Spleen (tissue), 11 donors: ENCODE measurements around the gene ANKS1B. TPM values are rescaled to one million over a fixed set of nuclear protein-coding genes. Genes with fewer than 3 reads are reported as not detected.

Experiments used
- DNase-seq: peaks from one replicate; pipeline ENCODE4 v3.0.0-alpha.2; 2020
- H3K27ac ChIP-seq, 8 donors: fragments of 200-600 bp; sonication (generic) in 7 of 8; 1 replicate in 4 of 8; 2 replicates in 4 of 8; pipeline versions ENCODE4 v1.5.0 to v1.8.0; 2016 to 2021; ENCODE audit warnings: inconsistent platforms in 4 of 8, mild to moderate bottlenecking in 4 of 8, moderate library complexity in 1 of 8
- H3K27me3 ChIP-seq, 7 donors: fragments of 200-600 bp; sonication (generic) in 6 of 7; replicated peaks in 1 of 7; 1 replicate in 4 of 7; 2 replicates in 3 of 7; pipeline versions ENCODE4 v1.5.0 to v1.8.0; 2016 to 2021; ENCODE audit warnings: inconsistent platforms in 3 of 7, mild to moderate bottlenecking in 1 of 7
- H3K36me3 ChIP-seq, 6 donors: fragments of 200-600 bp; sonication (generic) in 5 of 6; 1 replicate in 4 of 6; 2 replicates in 2 of 6; pipeline versions ENCODE4 v1.5.0 to v1.8.0; 2016 to 2021; ENCODE audit warnings: inconsistent platforms in 2 of 6
- H3K4me1 ChIP-seq, 6 donors: fragments of 200-600 bp; sonication (generic) in 5 of 6; 1 replicate in 3 of 6; 2 replicates in 3 of 6; pipeline versions ENCODE4 v1.5.0 to v1.8.0; 2016 to 2021; ENCODE audit warnings: inconsistent platforms in 3 of 6
- H3K4me3 ChIP-seq, 8 donors: fragments of 200-600 bp; sonication (generic) in 7 of 8; 1 replicate in 4 of 8; 2 replicates in 4 of 8; pipeline versions ENCODE4 v1.5.0 to v1.8.0; 2016 to 2021; ENCODE audit warnings: inconsistent platforms in 4 of 8, mild to moderate bottlenecking in 4 of 8, moderate library complexity in 2 of 8
- H3K9me3 ChIP-seq, 8 donors: fragments of 200-600 bp; sonication (generic) in 7 of 8; 1 replicate in 4 of 8; 2 replicates in 4 of 8; pipeline versions ENCODE4 v1.5.0 to v1.8.0; 2016 to 2021; ENCODE audit warnings: inconsistent platforms in 4 of 8
- POLR2A ChIP-seq, 3 donors: fragments of 450-650 bp; IDR thresholded peaks; one replicate each; pipeline ENCODE4 v1.5.1; 2017; ENCODE audit warnings: antibody characterized with exemption in 3 of 3, mild to moderate bottlenecking in 1 of 3
- POLR2AphosphoS5 ChIP-seq, 3 donors: sonication (generic); formaldehyde crosslinking; IDR thresholded peaks; one replicate each; pipeline ENCODE4 v1.5.1; 2017; ENCODE audit warnings: antibody characterized with exemption in 3 of 3
- WGBS, 5 donors: extraction: QIAGEN DNeasy Blood & Tissue Kit in 3 of 5; methylation state at CpG; one replicate each; pipeline versions ENCODE4 v1.1.5 to v1.1.7; 2013 to 2018; 5-methylcytosine and 5-hydroxymethylcytosine counted together
- intact Hi-C: fragments of 100-400 bp; cut with DNase I; formaldehyde crosslinking; loops from one replicate; pipeline ENCODE4 v1.15.0; 2023; ENCODE audit warnings: low total_unique reads
- polyA plus RNA-seq, 3 donors: library from polyadenylated mRNA; stranded (reverse); fragments of 200-250 nt; gene quantifications; one replicate each; pipeline ENCODE4 v1.2.1, GENCODE V29; 2013
- total RNA-seq, 7 donors: library from RNA; depleted of rRNA in 3 of 7; stranded (reverse); fragments of >200 nt in 3 of 7; fragmentation: NEBNext Ultra II Directional in 4 of 7; extraction: Animal tissue kit (Norgen Biotek cat#: 25700) in 4 of 7; gene quantifications; one replicate each; pipeline versions ENCODE4 v1.1.0 to v1.2.1, GENCODE V29; 2016 to 2021
- TF ChIP-seq, protein P1 (sequence below), 11 experiments: fragments of 200-600 bp in 7 of 11; fragments of 450-650 bp in 4 of 11; sonication (generic) in 4 of 11; IDR thresholded peaks in 8 of 11; conservative IDR thresholded peaks in 3 of 11; 1 replicate in 7 of 11; 2 replicates in 4 of 11; pipeline versions ENCODE4 v1.4.0 to v1.8.0; 2016 to 2021; ENCODE audit warnings: antibody characterized with exemption in 11 of 11, inconsistent platforms in 4 of 11, mild to moderate bottlenecking in 1 of 11
- donor health status: healthy with polysubstance abuse.
- donor health status: DM: no; HTN: no; CAD: no; lungs with moderate emphysema.
- donor health status: DM: no; HTN: no; CAD: no.
- donor health status: Bipolar disorder and iron deficiency.
- donor health status: healthy.
- donor health status: DM: no; HTN: no; CAD: no.
- donor health status: DM: yes; HTN: yes; CAD: no.

The ANKS1B gene
- total and polyA plus RNA-seq, 10 donors, result 0.21 to 8.0 (median 4.2) TPM

DNA sequence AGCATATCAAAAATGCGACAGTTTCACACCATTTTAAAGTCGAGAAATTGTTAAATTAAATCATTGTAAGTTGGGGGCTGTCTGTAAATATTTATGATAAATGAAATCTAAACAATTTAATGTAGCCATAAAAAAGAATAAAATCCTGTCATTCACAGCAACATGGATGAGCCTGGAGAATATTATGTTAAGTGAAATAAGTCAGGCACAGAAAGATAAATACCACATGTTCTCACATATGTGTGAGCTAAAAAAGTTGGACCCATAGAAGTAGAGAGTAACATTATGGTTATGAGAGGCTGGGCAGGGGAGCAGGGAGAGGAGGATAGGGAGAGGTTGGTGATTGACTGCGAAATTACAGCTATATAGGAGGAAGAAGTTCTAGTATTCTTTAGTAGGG, 201.3 kb downstream of the ANKS1B start:
- Histone ChIP-seq H3K9me3 (peaks cover 0 to 8% (median 0%) of the 10 kb centered on the region in 8 donors), H3K4me3 (no peak overlapping the region), H3K4me1 (no peaks in the 10 kb centered on the region), H3K27ac (no peak overlapping the region), H3K27me3 (no peaks in the 10 kb centered on the region), H3K36me3 (no peaks in the 10 kb centered on the region)
- TF ChIP-seq, protein P1, sequence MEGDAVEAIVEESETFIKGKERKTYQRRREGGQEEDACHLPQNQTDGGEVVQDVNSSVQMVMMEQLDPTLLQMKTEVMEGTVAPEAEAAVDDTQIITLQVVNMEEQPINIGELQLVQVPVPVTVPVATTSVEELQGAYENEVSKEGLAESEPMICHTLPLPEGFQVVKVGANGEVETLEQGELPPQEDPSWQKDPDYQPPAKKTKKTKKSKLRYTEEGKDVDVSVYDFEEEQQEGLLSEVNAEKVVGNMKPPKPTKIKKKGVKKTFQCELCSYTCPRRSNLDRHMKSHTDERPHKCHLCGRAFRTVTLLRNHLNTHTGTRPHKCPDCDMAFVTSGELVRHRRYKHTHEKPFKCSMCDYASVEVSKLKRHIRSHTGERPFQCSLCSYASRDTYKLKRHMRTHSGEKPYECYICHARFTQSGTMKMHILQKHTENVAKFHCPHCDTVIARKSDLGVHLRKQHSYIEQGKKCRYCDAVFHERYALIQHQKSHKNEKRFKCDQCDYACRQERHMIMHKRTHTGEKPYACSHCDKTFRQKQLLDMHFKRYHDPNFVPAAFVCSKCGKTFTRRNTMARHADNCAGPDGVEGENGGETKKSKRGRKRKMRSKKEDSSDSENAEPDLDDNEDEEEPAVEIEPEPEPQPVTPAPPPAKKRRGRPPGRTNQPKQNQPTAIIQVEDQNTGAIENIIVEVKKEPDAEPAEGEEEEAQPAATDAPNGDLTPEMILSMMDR (IDR thresholded peaks at IDR 0.05 in 8 of 11, conservative IDR thresholded peaks at IDR 0.05 in 3 of 11), result no peak
- no peak for TF ChIP-seq POLR2AphosphoS5 (IDR thresholded peaks at IDR 0.05)
- no peak for TF ChIP-seq POLR2A (IDR thresholded peaks at IDR 0.05)
- 78 to 88% (median 82%) methylated on average over 3 of the region's 3 CpGs for WGBS, 5 donors
- intact Hi-C loops, result no loop called here
- DNase-seq, result no peak

DNA sequence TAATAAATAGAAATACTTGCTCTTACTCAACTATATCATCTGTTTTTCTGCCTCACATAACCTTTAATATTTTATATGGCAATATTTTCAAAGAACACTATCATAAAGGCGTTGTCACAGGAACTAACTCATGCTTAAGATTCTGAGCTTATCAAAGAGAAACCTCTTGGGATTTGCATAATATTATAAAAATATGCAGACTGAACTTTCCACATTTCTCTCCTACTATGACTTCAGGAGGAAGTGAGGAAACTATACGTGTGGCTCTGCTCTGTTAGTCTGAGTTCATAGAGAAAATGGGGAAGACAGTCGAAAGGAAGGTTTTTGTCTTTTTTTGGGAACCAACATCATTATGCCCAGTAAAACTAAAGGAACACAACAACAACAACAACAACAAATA, 212.5 kb downstream of the ANKS1B start:
- Histone ChIP-seq H3K4me3 (no peak overlapping the region), H3K9me3 (no peaks in the 10 kb centered on the region), H3K4me1 (no peaks in the 10 kb centered on the region), H3K27ac (no peak overlapping the region), H3K27me3 (no peaks in the 10 kb centered on the region), H3K36me3 (no peaks in the 10 kb centered on the region)
- no peak for DNase-seq
- intact Hi-C loops, result no loop called here
- WGBS, 5 donors, result 24 to 39% (median 28%) methylated on average over 3 of the region's 3 CpGs
- TF ChIP-seq POLR2A (IDR thresholded peaks at IDR 0.05), result no peak

DNA sequence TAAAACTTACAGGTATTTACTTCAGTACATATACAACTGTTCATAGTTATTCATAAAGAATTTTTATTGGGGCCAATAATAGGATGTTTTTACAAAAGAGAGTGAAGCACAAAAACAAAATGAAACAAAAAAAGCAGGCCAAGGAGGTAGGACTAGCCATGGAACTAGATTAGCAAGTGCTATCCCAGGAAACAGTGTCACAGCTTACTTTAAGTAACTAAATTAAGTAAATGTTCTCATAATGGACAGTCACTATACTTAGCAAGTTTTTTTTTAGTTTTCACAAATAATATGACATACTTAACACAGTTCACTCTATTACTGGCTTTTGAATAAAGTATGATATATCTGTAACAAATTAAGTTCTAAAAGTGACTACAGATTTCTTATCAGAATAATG, 213.1 kb downstream of the ANKS1B start:
- no peak for DNase-seq
- intact Hi-C loops, result no loop called here
- Histone ChIP-seq H3K27me3 (no peaks in the 10 kb centered on the region), H3K9me3 (no peaks in the 10 kb centered on the region), H3K4me3 (no peak overlapping the region), H3K36me3 (no peaks in the 10 kb centered on the region), H3K27ac (no peak overlapping the region), H3K4me1 (no peaks in the 10 kb centered on the region)
- no peak for TF ChIP-seq POLR2A (IDR thresholded peaks at IDR 0.05)
- TF ChIP-seq, protein P1 (IDR thresholded peaks at IDR 0.05 in 8 of 11, conservative IDR thresholded peaks at IDR 0.05 in 3 of 11), result no peak
- TF ChIP-seq POLR2AphosphoS5 (IDR thresholded peaks at IDR 0.05), result no peak

DNA sequence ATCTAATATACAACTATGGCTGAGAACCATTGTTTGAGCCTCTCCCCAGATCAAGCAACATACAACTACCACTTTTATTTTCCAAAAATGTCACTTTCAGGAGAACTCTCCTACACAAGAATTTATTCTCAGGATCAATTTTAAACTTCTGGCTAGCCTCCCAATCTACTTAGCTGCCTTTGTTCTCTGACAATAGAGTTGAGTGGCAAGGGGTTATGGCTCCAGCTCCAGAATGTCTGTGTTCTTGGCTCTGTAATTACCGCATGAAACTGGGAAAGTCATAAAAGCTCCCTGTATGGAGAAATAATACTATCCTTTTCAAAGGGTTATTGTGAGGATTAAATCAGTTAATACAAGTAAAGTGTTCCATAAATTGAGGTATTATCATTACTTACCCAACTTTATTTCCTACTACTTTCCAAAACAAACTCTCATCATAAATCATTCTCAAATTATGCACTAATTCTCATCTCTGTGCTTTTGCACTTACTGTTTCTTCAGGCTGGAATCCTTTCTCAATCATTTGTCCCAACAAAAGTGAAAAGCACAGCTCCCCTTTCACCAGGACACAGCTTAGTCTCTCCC, 215.2 kb downstream of the ANKS1B start:
- intact Hi-C loops, result loop anchor here (5.0 to 10.0 kb wide), 2 partner anchors 385 to 717 kb away; no protein-coding TSS in a partner anchor
- TF ChIP-seq, protein P1 (IDR thresholded peaks at IDR 0.05 in 8 of 11, conservative IDR thresholded peaks at IDR 0.05 in 3 of 11), result no peak
- no peak for TF ChIP-seq POLR2AphosphoS5 (IDR thresholded peaks at IDR 0.05)
- no peak for TF ChIP-seq POLR2A (IDR thresholded peaks at IDR 0.05)
- no peaks in the 10 kb centered on the region for H3K36me3 ChIP-seq
- WGBS, 5 donors, result 71 to 84% (median 81%) methylated on average over 1 of the region's 1 CpG
- H3K4me3 ChIP-seq, result no peak overlapping the region
- no peak overlapping the region for H3K27ac ChIP-seq
- no peaks in the 10 kb centered on the region for H3K4me1 ChIP-seq
- no peaks in the 10 kb centered on the region for H3K9me3 ChIP-seq
- DNase-seq, result no peak
- no peaks in the 10 kb centered on the region for H3K27me3 ChIP-seq
